ENCODE measurements around the gene MRGPRX1. TPM values are rescaled to one million over a fixed set of nuclear protein-coding genes. Genes with fewer than 3 reads are reported as not detected.

The MRGPRX1 gene
- total RNA-seq, 1 donor from 2014 or later = not detected

DNA sequence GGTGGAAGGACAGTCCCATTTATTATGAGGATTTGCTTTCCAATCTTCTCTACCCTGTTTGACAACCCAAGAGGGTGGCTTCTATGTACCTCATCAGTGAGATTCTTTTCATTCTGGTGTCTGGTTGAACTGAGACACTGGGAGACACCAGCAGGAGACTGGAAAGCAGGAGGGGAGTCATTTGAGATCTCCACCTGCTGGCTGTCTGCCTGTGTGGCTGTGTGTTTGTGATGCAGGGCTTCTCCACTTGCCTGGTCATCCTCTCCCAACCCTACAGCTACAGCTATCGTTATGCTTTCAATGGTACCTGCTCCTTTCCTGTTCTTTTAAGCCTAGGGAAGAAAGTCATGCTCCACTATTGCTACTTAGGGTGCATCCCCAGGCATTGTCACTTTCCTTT, 48.6 kb downstream of the MRGPRX1 start:
- no peak for DNase-seq (ENCODE audit: low read depth)
- no peak for FAIRE-seq
- no peak overlapping the region for H3K4me3 ChIP-seq (ENCODE audit: low read depth, low read length)
- no peaks in the 10 kb centered on the region for H3K36me3 ChIP-seq (ENCODE audit: control insufficient read depth, insufficient read depth, low read length)
- no peaks in the 10 kb centered on the region for H3K27me3 ChIP-seq (ENCODE audit: control insufficient read depth, insufficient read depth, low read length)
- TF ChIP-seq, protein P1, sequence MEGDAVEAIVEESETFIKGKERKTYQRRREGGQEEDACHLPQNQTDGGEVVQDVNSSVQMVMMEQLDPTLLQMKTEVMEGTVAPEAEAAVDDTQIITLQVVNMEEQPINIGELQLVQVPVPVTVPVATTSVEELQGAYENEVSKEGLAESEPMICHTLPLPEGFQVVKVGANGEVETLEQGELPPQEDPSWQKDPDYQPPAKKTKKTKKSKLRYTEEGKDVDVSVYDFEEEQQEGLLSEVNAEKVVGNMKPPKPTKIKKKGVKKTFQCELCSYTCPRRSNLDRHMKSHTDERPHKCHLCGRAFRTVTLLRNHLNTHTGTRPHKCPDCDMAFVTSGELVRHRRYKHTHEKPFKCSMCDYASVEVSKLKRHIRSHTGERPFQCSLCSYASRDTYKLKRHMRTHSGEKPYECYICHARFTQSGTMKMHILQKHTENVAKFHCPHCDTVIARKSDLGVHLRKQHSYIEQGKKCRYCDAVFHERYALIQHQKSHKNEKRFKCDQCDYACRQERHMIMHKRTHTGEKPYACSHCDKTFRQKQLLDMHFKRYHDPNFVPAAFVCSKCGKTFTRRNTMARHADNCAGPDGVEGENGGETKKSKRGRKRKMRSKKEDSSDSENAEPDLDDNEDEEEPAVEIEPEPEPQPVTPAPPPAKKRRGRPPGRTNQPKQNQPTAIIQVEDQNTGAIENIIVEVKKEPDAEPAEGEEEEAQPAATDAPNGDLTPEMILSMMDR (IDR thresholded peaks at IDR 0.05; ENCODE audit: insufficient read depth, low read length, severe bottlenecking) = no peak

Other genes with a start within 250 kb of the MRGPRX1 start
- gene TMEM86A, start 240.6 kb downstream of the MRGPRX1 start, total RNA-seq = 0.53 and 0.90 TPM in 2 replicates
- under 0.01 and 1.4 TPM in 2 replicates for gene IGSF22, start 213.2 kb downstream of the MRGPRX1 start, total RNA-seq
- not detected in 2 replicates for gene PTPN5, start 147.6 kb downstream of the MRGPRX1 start, total RNA-seq
- not detected in 2 replicates for gene MRGPRX2, start 121.3 kb upstream of the MRGPRX1 start, total RNA-seq
- gene ZDHHC13, start 177.8 kb upstream of the MRGPRX1 start, total RNA-seq = 21.6 and 34.4 TPM in 2 replicates

Data from bronchial epithelial cell (primary cell).